ENCODE measurements around the gene TRIO. TPM values are rescaled to one million over a fixed set of nuclear protein-coding genes. Genes with fewer than 3 reads are reported as not detected.

Gene TRIO
- total RNA-seq, 6 donors from 2014 or later: 138 to 408 (median 156) TPM

DNA sequence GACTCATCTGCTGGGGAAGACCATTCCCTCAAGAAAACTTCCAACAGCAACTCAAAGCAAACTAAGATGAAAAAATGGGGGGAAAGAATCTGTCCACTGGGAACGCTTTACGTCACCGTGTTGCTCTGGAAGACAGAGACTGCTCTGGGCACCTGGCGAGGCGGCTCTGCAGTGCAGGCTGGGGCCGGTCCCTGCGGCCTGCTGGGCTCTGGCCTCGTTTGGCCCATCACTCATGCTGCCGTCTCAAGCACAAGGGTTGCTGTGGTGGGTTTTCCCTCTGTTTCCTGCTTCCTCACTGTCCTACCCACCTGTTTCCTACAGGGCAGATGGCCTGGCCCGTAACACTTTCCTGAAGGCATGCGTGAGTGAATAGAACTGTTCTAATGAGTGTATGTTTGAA is 345.6 kb downstream of the TRIO start:
- H3K4me1 ChIP-seq: peaks cover 3 to 16% (median 7%) of the 10 kb centered on the region in 4 donors
- no peak overlapping the region for H3K27ac ChIP-seq
- 84 to 90% methylated on average over 11 of the region's 11 CpGs for WGBS, 2 donors
- ATAC-seq (ENCODE audit: low FRiP score in 2 of 2) (no peak), DNase-seq (no peak)
- TF ChIP-seq, protein P1, sequence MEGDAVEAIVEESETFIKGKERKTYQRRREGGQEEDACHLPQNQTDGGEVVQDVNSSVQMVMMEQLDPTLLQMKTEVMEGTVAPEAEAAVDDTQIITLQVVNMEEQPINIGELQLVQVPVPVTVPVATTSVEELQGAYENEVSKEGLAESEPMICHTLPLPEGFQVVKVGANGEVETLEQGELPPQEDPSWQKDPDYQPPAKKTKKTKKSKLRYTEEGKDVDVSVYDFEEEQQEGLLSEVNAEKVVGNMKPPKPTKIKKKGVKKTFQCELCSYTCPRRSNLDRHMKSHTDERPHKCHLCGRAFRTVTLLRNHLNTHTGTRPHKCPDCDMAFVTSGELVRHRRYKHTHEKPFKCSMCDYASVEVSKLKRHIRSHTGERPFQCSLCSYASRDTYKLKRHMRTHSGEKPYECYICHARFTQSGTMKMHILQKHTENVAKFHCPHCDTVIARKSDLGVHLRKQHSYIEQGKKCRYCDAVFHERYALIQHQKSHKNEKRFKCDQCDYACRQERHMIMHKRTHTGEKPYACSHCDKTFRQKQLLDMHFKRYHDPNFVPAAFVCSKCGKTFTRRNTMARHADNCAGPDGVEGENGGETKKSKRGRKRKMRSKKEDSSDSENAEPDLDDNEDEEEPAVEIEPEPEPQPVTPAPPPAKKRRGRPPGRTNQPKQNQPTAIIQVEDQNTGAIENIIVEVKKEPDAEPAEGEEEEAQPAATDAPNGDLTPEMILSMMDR (IDR thresholded peaks at IDR 0.05): no peak
- TF ChIP-seq POLR2AphosphoS5 (IDR thresholded peaks at IDR 0.05) (no peak), POLR2A (IDR thresholded peaks at IDR 0.05) (no peak), EP300 (IDR thresholded peaks at IDR 0.05) (no peak)
- peaks cover 12 to 96% (median 53%) of the 10 kb centered on the region in 4 donors for H3K36me3 ChIP-seq
- H3K4me3 ChIP-seq: no peak overlapping the region
- H3K9me3 ChIP-seq: no peaks in the 10 kb centered on the region
- H3K27me3 ChIP-seq: no peaks in the 10 kb centered on the region

DNA sequence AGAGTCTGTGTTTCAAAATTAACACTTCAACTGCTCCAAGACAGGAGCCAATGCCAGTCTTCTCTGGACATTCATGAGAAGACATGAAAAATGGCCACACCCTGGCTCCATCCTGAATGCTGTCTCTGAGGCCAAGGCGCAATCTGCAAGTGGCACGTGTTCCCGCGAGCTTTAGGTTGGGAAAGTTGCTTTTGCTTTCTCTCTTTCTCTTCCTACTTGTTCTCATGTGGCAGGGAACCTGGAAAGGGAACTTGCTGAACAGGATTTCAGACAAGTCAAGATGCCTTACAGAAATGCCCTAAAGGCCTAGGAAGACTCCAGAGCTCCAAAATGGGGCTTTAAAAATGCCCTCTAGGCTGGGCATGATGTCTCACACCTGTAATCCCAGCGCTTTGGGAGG is 346.5 kb downstream of the TRIO start:
- no peak for DNase-seq
- ATAC-seq (ENCODE audit: low FRiP score in 2 of 2): no peak
- Histone ChIP-seq H3K27me3 (no peaks in the 10 kb centered on the region), H3K9me3 (no peaks in the 10 kb centered on the region), H3K4me1 (peaks cover 3 to 16% (median 7%) of the 10 kb centered on the region in 4 donors), H3K36me3 (peaks cover 12 to 96% (median 50%) of the 10 kb centered on the region in 4 donors), H3K4me3 (no peak overlapping the region), H3K27ac (peak overlapping the region in 1 of 4 donors; percentile 27)
- TF ChIP-seq POLR2AphosphoS5 (IDR thresholded peaks at IDR 0.05) (no peak), EP300 (IDR thresholded peaks at IDR 0.05) (no peak), POLR2A (IDR thresholded peaks at IDR 0.05) (no peak)
- TF ChIP-seq, protein P1 (IDR thresholded peaks at IDR 0.05): no peak
- 81 to 82% methylated on average over 5 of the region's 5 CpGs for WGBS, 2 donors

DNA sequence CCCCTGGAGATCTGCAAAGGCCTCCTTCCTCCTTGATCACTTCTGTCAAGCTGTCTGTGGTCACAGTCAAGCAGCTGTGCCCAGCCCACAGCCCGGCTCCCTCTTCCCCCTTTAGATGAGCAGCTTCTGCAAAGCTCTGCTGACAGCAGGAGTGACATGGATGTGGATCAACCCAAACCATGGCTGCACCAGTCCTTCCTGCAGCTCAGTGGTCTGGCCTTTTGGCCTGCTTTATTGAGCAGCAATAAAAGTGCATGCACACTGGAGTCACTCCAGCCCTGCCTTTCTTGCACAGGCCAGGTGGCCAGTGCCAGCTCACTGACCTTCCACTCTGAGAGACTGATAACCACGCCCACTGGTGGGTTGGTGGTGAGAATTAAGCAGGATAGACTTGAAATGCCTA is 347.2 kb downstream of the TRIO start:
- DNase-seq: peak in 1 of 2 donors; percentile 40
- Histone ChIP-seq H3K4me1 (peaks cover 3 to 16% (median 7%) of the 10 kb centered on the region in 4 donors), H3K27me3 (no peaks in the 10 kb centered on the region), H3K9me3 (no peaks in the 10 kb centered on the region), H3K36me3 (peaks cover 12 to 95% (median 48%) of the 10 kb centered on the region in 4 donors), H3K4me3 (no peak overlapping the region), H3K27ac (peak overlapping the region in 1 of 4 donors; percentile 27)
- ATAC-seq (ENCODE audit: low FRiP score in 2 of 2): peak; percentile 37 to 57
- WGBS, 2 donors: 53 to 80% methylated on average over 2 of the region's 2 CpGs
- TF ChIP-seq, protein P1 (IDR thresholded peaks at IDR 0.05): no peak
- TF ChIP-seq POLR2AphosphoS5 (IDR thresholded peaks at IDR 0.05) (no peak), POLR2A (IDR thresholded peaks at IDR 0.05) (no peak), EP300 (IDR thresholded peaks at IDR 0.05) (no peak)

DNA sequence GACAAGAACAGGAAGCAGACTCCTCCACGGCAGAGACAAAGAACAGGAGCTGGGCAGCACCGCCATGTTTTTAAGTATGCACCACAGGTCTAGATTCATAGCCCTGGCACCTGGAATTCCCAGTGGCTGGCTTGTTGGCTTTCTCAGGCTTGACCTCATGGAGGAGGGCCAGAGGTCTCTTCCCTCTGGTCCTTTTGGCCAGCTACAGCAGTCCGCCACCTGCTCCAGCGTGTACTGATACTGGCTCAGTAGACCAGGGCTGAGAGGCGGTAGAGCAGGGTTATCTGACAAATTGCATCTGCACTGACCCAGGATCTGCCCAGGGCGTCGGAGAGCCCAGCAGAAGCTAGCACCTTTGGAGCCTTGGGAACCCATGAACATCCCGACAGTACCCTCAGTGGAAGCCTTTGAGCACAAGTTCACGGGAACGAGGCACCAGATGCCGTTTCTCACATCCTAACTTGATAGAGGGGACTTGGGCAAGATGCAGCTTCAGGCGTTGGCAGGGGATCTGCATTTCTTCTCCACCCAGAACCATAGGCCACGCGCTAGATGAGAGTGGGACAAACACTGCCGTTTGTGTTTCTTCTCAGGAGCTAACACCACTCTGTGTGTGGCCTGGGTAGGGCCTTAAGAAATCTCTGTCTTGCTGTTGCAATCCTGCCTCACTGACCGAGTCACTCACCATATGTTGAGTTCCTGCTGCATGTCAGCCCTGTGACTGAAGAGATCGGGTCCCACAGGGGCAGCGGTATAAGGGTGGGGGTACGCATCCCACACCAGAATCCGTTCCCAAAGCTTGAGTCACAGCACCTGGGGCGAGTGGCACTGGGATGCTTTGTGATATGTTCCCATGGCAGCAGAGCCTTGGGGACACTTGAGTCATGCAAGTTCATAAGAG is 348.1 kb downstream of the TRIO start:
- Histone ChIP-seq H3K4me1 (peaks cover 3 to 16% (median 7%) of the 10 kb centered on the region in 4 donors), H3K27ac (peak overlapping the region in 1 of 4 donors; percentile 32), H3K4me3 (no peak overlapping the region), H3K36me3 (peaks cover 12 to 88% (median 46%) of the 10 kb centered on the region in 4 donors), H3K27me3 (no peaks in the 10 kb centered on the region), H3K9me3 (no peaks in the 10 kb centered on the region)
- DNase-seq: peak in 1 of 2 donors; percentile 51
- WGBS, 2 donors: 86 to 87% methylated on average over 15 to 21 of the region's 21 CpGs
- TF ChIP-seq EP300 (IDR thresholded peaks at IDR 0.05): no peak
- no peak for TF ChIP-seq POLR2A (IDR thresholded peaks at IDR 0.05)
- TF ChIP-seq POLR2AphosphoS5 (IDR thresholded peaks at IDR 0.05): peak in 1 of 2 donors; percentile 9
- TF ChIP-seq, protein P1 (IDR thresholded peaks at IDR 0.05): no peak
- ATAC-seq (ENCODE audit: low FRiP score in 2 of 2): peak; percentile 13 to 52

All from upper lobe of left lung (tissue), 6 donors.